Gastroesophageal sphincter (tissue), 3 donors: ENCODE measurements around the gene FOXRED2.

Experiments used
- EP300 ChIP-seq: sonication (generic); formaldehyde crosslinking; IDR thresholded peaks from one replicate; pipeline ENCODE4 v1.6.1; 2017; ENCODE audit warnings: antibody characterized with exemption, mild to moderate bottlenecking
- POLR2A ChIP-seq, 2 donors: fragments of 450-650 bp; IDR thresholded peaks; one replicate each; pipeline ENCODE4 v1.6.1; 2017; ENCODE audit warnings: antibody characterized with exemption in 2 of 2, mild to moderate bottlenecking in 2 of 2, moderate library complexity in 1 of 2
- POLR2AphosphoS5 ChIP-seq: sonication (generic); formaldehyde crosslinking; IDR thresholded peaks from one replicate; pipeline ENCODE4 v1.6.1; 2017; ENCODE audit warnings: antibody characterized with exemption
- TF ChIP-seq, protein P1 (sequence below), 4 experiments: fragments of 200-600 bp in 2 of 4; fragments of 450-650 bp in 2 of 4; sonication (generic) in 1 of 4; IDR thresholded peaks; one replicate each; pipeline ENCODE4 v1.5.1; 2017 to 2019; ENCODE audit warnings: antibody characterized with exemption in 4 of 4, mild to moderate bottlenecking in 2 of 4, moderate library complexity in 2 of 4

DNA sequence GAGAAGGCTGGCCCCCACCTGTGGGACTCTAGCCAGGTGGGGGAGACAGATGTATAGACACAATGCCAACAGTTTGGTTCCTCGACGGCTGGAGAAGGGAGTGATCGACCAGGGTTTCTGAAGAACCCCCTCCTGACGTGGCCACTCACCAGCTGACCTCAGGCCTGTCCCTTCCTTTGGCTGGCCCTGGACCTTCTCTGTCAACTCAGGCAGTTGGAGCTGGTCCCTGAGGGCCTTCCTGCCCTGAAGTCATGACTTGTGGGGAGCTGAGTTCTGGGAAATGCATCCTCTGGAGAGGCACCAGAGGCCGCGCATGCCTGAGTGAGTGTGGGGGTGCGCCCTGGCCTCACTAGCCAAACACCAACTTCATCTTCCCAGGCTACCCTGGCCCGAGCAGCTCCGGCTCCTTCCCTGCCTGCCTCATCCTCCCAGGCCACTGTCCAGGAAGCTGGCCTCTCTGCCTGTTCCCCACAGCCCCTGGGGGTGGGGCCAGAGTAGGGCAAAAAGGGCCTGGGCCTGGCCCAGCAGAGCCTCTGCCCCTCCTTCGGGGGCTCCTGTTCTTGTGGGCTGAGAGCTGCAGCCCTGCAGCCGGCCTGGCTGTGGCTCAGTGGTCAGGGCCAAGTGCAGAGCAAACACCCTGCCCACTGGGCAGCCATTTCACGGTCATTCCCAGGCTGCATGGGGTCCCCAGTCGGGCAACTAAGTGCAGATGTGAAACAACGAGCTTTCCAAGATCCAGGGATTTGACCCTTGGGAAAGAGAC is 49.0 kb downstream of the FOXRED2 start:
- TF ChIP-seq POLR2A (IDR thresholded peaks at IDR 0.05) = no peak
- TF ChIP-seq, protein P1, sequence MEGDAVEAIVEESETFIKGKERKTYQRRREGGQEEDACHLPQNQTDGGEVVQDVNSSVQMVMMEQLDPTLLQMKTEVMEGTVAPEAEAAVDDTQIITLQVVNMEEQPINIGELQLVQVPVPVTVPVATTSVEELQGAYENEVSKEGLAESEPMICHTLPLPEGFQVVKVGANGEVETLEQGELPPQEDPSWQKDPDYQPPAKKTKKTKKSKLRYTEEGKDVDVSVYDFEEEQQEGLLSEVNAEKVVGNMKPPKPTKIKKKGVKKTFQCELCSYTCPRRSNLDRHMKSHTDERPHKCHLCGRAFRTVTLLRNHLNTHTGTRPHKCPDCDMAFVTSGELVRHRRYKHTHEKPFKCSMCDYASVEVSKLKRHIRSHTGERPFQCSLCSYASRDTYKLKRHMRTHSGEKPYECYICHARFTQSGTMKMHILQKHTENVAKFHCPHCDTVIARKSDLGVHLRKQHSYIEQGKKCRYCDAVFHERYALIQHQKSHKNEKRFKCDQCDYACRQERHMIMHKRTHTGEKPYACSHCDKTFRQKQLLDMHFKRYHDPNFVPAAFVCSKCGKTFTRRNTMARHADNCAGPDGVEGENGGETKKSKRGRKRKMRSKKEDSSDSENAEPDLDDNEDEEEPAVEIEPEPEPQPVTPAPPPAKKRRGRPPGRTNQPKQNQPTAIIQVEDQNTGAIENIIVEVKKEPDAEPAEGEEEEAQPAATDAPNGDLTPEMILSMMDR (IDR thresholded peaks at IDR 0.05) = no peak
- no peak for TF ChIP-seq EP300
- TF ChIP-seq POLR2AphosphoS5 = peak; percentile 51
